Lower leg skin (tissue), 4 donors: Measurements from ENCODE around the gene ZFYVE9. TPM values are rescaled to one million over a fixed set of nuclear protein-coding genes. Genes with fewer than 3 reads are reported as not detected.

Experiments used
- DNase-seq, 2 donors: peaks; one replicate each; pipeline ENCODE4 v3.0.0-alpha.2; 2019; ENCODE audit warnings: low spot score in 2 of 2
- H3K4me3 ChIP-seq: fragments of 200-600 bp; sonication (generic); 2 replicates; pipeline ENCODE4 v1.5.1; 2017; ENCODE audit warnings: mild to moderate bottlenecking, low read depth; ENCODE audit not compliant: poor library complexity, severe bottlenecking
- POLR2A ChIP-seq, 2 donors: fragments of 450-650 bp; IDR thresholded peaks; one replicate each; pipeline ENCODE4 v1.6.1; 2016 to 2017; ENCODE audit warnings: antibody characterized with exemption in 2 of 2, mild to moderate bottlenecking in 1 of 2, moderate library complexity in 1 of 2
- WGBS, 2 donors: methylation state at CpG; one replicate each; pipeline ENCODE4 v1.1.5; 2018; 5-methylcytosine and 5-hydroxymethylcytosine counted together
- intact Hi-C: fragments of 100-400 bp; cut with DNase I; formaldehyde crosslinking; loops from one replicate; pipeline ENCODE4 v1.15.0; 2023; ENCODE audit warnings: low total_unique reads
- total RNA-seq, 4 donors: library from RNA; depleted of rRNA; stranded (reverse); fragments of >200 nt; gene quantifications; one replicate each; pipeline ENCODE4 v1.1.0, GENCODE V29; 2016
- TF ChIP-seq, protein P1 (sequence below), 3 donors: fragments of 450-650 bp; IDR thresholded peaks; one replicate each; pipeline ENCODE4 v1.5.1; 2016; ENCODE audit warnings: antibody characterized with exemption in 3 of 3, mild to moderate bottlenecking in 3 of 3, moderate library complexity in 2 of 3

ZFYVE9 gene
- total RNA-seq, 4 donors from 2014 or later: 23.7 to 38.2 (median 30.7) TPM

DNA sequence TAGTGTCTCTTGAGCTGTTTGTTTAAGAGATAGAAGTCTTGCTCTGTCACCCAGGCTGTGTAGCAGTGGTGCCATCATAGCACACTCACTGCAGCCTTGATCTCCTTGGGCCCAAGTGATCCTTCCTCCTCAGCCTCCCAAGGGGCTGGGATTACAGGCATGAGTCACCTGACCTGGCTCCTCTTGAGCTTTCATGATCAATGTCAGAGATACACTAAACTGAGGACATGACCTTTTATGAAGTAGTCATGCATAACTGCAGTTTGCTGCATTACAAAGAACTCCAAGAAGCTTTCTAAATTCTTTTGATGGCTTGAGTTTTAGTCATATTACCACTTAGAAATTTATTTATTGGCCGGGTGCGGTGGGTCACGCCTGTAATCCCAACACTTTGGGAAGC lies 146.4 kb downstream of the ZFYVE9 start:
- H3K4me3 ChIP-seq: no peak overlapping the region
- DNase-seq: no peak
- TF ChIP-seq, protein P1, sequence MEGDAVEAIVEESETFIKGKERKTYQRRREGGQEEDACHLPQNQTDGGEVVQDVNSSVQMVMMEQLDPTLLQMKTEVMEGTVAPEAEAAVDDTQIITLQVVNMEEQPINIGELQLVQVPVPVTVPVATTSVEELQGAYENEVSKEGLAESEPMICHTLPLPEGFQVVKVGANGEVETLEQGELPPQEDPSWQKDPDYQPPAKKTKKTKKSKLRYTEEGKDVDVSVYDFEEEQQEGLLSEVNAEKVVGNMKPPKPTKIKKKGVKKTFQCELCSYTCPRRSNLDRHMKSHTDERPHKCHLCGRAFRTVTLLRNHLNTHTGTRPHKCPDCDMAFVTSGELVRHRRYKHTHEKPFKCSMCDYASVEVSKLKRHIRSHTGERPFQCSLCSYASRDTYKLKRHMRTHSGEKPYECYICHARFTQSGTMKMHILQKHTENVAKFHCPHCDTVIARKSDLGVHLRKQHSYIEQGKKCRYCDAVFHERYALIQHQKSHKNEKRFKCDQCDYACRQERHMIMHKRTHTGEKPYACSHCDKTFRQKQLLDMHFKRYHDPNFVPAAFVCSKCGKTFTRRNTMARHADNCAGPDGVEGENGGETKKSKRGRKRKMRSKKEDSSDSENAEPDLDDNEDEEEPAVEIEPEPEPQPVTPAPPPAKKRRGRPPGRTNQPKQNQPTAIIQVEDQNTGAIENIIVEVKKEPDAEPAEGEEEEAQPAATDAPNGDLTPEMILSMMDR (IDR thresholded peaks at IDR 0.05): no peak
- no peak for TF ChIP-seq POLR2A (IDR thresholded peaks at IDR 0.05)
- intact Hi-C loops: no loop called here
- 98 to 100% methylated on average over 3 of the region's 3 CpGs for WGBS, 2 donors

DNA sequence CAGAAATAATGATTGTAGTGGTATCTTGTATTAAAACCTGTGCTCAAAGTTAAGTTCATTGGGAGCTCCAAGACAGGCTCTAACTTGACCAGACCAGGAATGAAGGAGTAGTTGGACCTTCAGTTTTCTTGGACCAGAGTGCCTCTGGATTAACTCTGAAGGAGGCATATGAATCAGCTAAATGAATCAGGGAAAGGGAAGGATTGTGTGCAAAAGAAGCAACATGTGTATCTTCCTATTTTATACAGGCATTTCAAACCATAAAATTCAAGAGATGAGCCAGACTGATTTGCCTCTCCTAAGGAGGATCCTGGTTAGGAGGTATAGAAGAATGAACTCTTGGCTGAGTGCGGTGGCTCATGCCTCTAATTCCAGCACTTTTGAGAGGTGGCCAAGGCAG lies 152.7 kb downstream of the ZFYVE9 start:
- intact Hi-C loops: no loop called here
- 96 to 100% methylated on average over 1 of the region's 1 CpG for WGBS, 2 donors
- DNase-seq: no peak

DNA sequence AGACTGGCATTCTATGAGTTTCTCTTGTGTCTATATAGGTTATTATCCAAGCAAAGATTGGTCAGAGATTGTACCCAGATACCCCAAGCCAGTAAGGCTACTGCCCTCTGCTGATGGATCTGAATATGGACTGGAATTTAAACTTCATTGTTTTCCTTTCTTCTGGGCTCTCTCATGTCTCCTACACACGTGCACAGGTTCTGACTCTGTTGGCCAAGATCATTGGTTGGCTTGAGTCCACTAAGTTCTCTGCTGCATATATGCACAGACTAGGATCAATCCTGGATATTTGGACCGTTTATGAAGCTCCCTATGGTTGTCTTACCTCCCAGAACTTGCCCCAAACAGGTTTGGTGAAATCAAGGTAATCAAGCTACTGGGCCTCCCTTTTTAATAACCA lies 154.5 kb downstream of the ZFYVE9 start:
- no peak overlapping the region for H3K4me3 ChIP-seq
- intact Hi-C loops: no loop called here
- 16 to 20% methylated on average over 2 of the region's 2 CpGs for WGBS, 2 donors
- DNase-seq: no peak
- no peak for TF ChIP-seq POLR2A (IDR thresholded peaks at IDR 0.05)
- TF ChIP-seq, protein P1 (IDR thresholded peaks at IDR 0.05): no peak

More for the DNA sequence above, 152.7 kb downstream of the ZFYVE9 start:
- no peak overlapping the region for H3K4me3 ChIP-seq
- TF ChIP-seq, protein P1 (IDR thresholded peaks at IDR 0.05): no peak
- no peak for TF ChIP-seq POLR2A (IDR thresholded peaks at IDR 0.05)

DNA sequence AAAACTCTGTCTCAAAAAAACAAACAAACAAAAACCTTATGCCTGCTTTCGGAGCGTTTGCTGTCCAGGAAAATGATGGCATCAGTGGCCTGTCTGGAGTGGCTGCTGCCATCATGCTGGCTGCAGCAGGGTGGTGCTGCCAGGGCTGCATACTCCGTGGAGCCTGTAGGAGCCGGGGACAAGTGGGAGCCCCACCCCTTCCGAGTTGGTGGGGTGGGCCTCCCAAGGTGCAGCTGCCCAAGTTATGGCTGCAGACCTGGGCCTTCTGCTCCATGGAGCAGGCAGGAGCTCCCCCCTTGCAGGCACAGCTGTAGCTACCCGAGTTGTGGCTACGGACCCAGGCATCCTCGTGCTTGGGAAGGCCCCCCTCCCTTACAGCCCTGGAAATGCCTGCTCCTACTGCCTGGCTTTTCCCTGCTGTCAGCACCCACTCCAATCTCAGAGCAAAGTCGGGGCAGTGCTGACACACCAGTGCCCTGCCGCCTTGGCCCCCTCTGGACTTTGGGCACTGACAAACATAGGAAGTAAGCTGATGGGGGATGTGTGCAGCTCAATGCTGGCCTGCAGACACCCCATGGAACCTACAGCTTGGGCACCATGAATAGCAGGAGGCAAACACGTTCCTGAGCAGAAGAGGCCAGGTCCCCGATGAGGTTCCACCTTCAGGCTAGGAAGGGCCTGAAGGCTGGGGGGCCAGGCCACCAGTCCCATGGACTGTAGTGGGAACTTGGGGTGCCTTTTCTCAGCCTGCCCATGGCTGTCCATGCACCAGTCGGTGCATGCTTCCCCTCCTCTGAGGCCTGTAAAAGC lies 163.7 kb downstream of the ZFYVE9 start:
- WGBS, 2 donors: 91 to 92% methylated on average over 6 to 12 of the region's 13 CpGs
- no peak overlapping the region for H3K4me3 ChIP-seq
- TF ChIP-seq, protein P1 (IDR thresholded peaks at IDR 0.05): no peak
- TF ChIP-seq POLR2A (IDR thresholded peaks at IDR 0.05): no peak
- intact Hi-C loops: no loop called here
- DNase-seq: no peak

DNA sequence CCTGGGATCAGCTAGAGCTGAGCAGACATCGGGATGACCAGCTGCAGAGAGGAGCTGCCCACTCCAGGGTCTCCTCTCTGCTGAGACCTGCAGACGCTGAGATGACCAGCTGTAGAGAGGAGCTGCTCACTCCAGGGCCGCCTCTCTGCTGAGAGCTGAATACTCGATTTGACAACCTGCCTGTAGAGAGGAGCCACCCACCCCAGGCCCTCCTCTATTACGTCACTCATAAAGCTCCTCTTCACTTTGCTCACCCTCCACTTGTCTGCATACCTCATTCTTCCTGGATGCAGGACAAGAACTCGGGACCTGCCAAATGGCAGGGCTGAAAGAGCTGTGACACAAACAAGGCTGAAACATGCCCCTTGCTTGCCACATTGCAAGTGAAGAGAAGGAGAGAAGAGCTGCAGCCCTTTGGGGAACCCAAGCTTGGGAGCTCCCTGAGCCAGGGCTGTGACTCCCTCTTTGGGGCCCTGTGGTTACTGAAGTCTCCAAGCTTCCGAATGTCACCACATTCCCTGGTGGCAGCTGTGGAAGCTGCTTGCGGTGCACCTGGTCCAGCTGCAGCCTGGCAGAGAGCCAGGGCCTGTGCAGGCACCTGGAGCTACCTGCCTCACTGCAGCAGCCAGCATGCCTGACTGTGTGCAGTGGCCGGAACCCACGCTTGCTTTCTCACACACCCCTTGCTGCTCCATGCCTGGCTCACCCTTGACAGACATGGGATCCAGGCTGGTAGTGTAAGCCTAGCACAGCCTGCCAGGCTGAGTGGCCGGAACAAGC lies 164.5 kb downstream of the ZFYVE9 start:
- H3K4me3 ChIP-seq: no peak overlapping the region
- intact Hi-C loops: no loop called here
- WGBS, 2 donors: 81 to 89% methylated on average over 10 to 11 of the region's 11 CpGs
- DNase-seq: no peak
- TF ChIP-seq, protein P1 (IDR thresholded peaks at IDR 0.05): no peak
- no peak for TF ChIP-seq POLR2A (IDR thresholded peaks at IDR 0.05)
